ENCODE results near the gene IKZF3. TPM values are rescaled to one million over a fixed set of nuclear protein-coding genes. Genes with fewer than 3 reads are reported as not detected.
A peak's percentile ranks its signal among the peaks of the same experiment; 100 is the strongest.
"Not testable (repeated sequence)": the region's sequence is repeated elsewhere in the genome, so short reads cannot be mapped to it uniquely, and the experiment has no call there.

IKZF3 gene
- polyA plus RNA-seq, 1 donor from 2014 or later = not detected

DNA sequence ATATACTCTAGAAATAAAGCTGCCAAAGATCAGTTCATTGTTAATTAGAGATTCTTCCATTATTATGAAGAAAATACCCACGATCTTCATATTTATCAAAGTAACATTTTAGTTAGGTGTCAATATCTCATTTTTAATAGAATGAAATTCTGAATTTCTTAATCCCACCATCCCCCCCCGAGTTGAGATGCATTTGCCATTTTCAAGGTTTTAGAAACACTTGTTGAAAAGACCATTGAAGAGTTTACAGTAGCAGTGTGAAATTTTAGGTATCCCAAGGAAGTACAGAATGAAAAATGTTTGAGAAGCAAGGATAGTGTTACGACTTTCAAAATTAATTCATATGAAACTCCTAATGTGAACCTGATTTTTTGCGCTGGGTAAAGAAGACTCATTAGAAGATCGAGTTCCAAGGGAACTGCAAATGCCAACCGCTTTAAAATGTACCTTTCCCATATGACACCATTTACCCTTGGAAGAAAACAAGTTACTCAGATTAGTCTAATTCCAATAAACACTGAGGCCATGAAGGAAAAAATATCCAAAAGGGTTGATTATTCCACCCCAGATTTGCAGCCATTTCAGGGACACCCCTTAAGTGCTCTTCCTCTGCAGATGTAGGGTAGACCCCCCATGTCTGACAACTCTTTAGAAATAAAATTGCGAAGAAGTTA, 731 bp downstream of the IKZF3 start:
- no peak overlapping the region for H3K4me2 ChIP-seq (ENCODE audit: low read length)

GRCh38 chr17:39861235-39861634, 2.9 kb downstream of the IKZF3 start:
- Histone ChIP-seq H3K27ac (ENCODE audit: low read length) (no peak overlapping the region), H3K4me3 (ENCODE audit: low read length) (no peak overlapping the region), H4K20me1 (ENCODE audit: insufficient read depth) (no peaks in the 10 kb centered on the region), H3K79me2 (replicated peaks; ENCODE audit: insufficient read depth, low read length) (no peaks in the 10 kb centered on the region), H2AFZ (ENCODE audit: low read depth, low read length) (no peak overlapping the region), H3F3A (ENCODE audit: insufficient read depth, low read length, poor library complexity, severe bottlenecking) (no peaks in the 10 kb centered on the region), H3K9ac (ENCODE audit: low read length) (no peak overlapping the region), H3K27me3 (ENCODE audit: insufficient read depth, low read depth, low read length) (peaks cover 48% of the 10 kb centered on the region), H3K36me3 (ENCODE audit: insufficient read depth, low read length) (no peaks in the 10 kb centered on the region), H3K9me2 (ENCODE audit: insufficient read depth, low read length) (no peaks in the 10 kb centered on the region), H3K4me2 (ENCODE audit: low read length) (no peak overlapping the region), H3K9me3 (ENCODE audit: low read length) (no peaks in the 10 kb centered on the region)
- TF ChIP-seq SMC3 (conservative IDR thresholded peaks at IDR 0.05; ENCODE audit: poor library complexity) (no peak), EZH2 (IDR thresholded peaks at IDR 0.05; ENCODE audit: borderline replicate concordance, insufficient read depth, low read length, poor library complexity, severe bottlenecking) (no peak)

More for the DNA sequence above, 731 bp downstream of the IKZF3 start:
- Histone ChIP-seq H2AFZ (ENCODE audit: low read depth, low read length) (no peak overlapping the region), H3K36me3 (ENCODE audit: insufficient read depth, low read length) (no peaks in the 10 kb centered on the region), H3K79me2 (replicated peaks; ENCODE audit: insufficient read depth, low read length) (no peaks in the 10 kb centered on the region), H3K9me3 (ENCODE audit: low read length) (no peaks in the 10 kb centered on the region), H3K9me2 (ENCODE audit: insufficient read depth, low read length) (no peaks in the 10 kb centered on the region), H3F3A (ENCODE audit: insufficient read depth, low read length, poor library complexity, severe bottlenecking) (no peaks in the 10 kb centered on the region), H3K4me3 (ENCODE audit: low read length) (peak overlapping the region; percentile 62), H3K27ac (ENCODE audit: low read length) (no peak overlapping the region), H4K20me1 (ENCODE audit: insufficient read depth) (no peaks in the 10 kb centered on the region), H3K9ac (ENCODE audit: low read length) (no peak overlapping the region), H3K27me3 (ENCODE audit: insufficient read depth, low read depth, low read length) (peaks cover 57% of the 10 kb centered on the region)
- TF ChIP-seq SMC3 (conservative IDR thresholded peaks at IDR 0.05; ENCODE audit: poor library complexity) = no peak
- TF ChIP-seq POLR2AphosphoS5 (IDR thresholded peaks at IDR 0.05) = no peak
- no peak for TF ChIP-seq CTCF (IDR thresholded peaks at IDR 0.05; ENCODE audit: poor library complexity, severe bottlenecking)
- TF ChIP-seq, protein P1, sequence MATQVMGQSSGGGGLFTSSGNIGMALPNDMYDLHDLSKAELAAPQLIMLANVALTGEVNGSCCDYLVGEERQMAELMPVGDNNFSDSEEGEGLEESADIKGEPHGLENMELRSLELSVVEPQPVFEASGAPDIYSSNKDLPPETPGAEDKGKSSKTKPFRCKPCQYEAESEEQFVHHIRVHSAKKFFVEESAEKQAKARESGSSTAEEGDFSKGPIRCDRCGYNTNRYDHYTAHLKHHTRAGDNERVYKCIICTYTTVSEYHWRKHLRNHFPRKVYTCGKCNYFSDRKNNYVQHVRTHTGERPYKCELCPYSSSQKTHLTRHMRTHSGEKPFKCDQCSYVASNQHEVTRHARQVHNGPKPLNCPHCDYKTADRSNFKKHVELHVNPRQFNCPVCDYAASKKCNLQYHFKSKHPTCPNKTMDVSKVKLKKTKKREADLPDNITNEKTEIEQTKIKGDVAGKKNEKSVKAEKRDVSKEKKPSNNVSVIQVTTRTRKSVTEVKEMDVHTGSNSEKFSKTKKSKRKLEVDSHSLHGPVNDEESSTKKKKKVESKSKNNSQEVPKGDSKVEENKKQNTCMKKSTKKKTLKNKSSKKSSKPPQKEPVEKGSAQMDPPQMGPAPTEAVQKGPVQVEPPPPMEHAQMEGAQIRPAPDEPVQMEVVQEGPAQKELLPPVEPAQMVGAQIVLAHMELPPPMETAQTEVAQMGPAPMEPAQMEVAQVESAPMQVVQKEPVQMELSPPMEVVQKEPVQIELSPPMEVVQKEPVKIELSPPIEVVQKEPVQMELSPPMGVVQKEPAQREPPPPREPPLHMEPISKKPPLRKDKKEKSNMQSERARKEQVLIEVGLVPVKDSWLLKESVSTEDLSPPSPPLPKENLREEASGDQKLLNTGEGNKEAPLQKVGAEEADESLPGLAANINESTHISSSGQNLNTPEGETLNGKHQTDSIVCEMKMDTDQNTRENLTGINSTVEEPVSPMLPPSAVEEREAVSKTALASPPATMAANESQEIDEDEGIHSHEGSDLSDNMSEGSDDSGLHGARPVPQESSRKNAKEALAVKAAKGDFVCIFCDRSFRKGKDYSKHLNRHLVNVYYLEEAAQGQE (IDR thresholded peaks at IDR 0.05; ENCODE audit: borderline replicate concordance) = no peak
- no peak for TF ChIP-seq EP300 (conservative IDR thresholded peaks at IDR 0.05; ENCODE audit: poor library complexity, severe bottlenecking)
- no peak for TF ChIP-seq TAF1 (IDR thresholded peaks at IDR 0.05; ENCODE audit: low read depth)
- TF ChIP-seq EZH2 (IDR thresholded peaks at IDR 0.05; ENCODE audit: borderline replicate concordance, insufficient read depth, low read length, poor library complexity, severe bottlenecking) = no peak
- TF ChIP-seq MXI1 (conservative IDR thresholded peaks at IDR 0.05; ENCODE audit: poor library complexity, severe bottlenecking) = no peak
- no peak for TF ChIP-seq RAD21 (conservative IDR thresholded peaks at IDR 0.05)

- not testable (repeated sequence) for H3K36me3 ChIP-seq (ENCODE audit: insufficient read depth, low read length); H3K4me2 ChIP-seq (ENCODE audit: low read length); H3K27me3 ChIP-seq (ENCODE audit: insufficient read depth, low read depth, low read length); H3K9me2 ChIP-seq (ENCODE audit: insufficient read depth, low read length); H3K9ac ChIP-seq (ENCODE audit: low read length); H3K27ac ChIP-seq (ENCODE audit: low read length); H4K20me1 ChIP-seq (ENCODE audit: insufficient read depth); H3K79me2 ChIP-seq (replicated peaks; ENCODE audit: insufficient read depth, low read length); H3F3A ChIP-seq (ENCODE audit: insufficient read depth, low read length, poor library complexity, severe bottlenecking); H2AFZ ChIP-seq (ENCODE audit: low read depth, low read length); H3K4me3 ChIP-seq (ENCODE audit: low read length); H3K9me3 ChIP-seq (ENCODE audit: low read length)
These were observed 8.0 kb downstream of the IKZF3 start for GRCh38 chr17:39855911-39856649.

Measured in neural cell (in vitro differentiated cells).